ENCODE measurements around the gene CLEC4D.
"Not testable (repeated sequence)": the region's sequence is repeated elsewhere in the genome, so short reads cannot be mapped to it uniquely, and the experiment has no call there.

The CLEC4D gene

GRCh38 chr12:8553088-8553627 is 39.9 kb downstream of the CLEC4D start:
- H3K9me3 ChIP-seq (ENCODE audit: control insufficient read depth, low read length), result no peaks in the 10 kb centered on the region
- no peak overlapping the region for H3K27ac ChIP-seq (ENCODE audit: insufficient read depth, low read length, poor library complexity, severe bottlenecking)
- H3K36me3 ChIP-seq (ENCODE audit: control insufficient read depth, insufficient read depth, low read length), result no peaks in the 10 kb centered on the region
- no peak overlapping the region for H3K4me3 ChIP-seq (ENCODE audit: insufficient read depth, low read depth, low read length, poor library complexity, severe bottlenecking)
- H3K27me3 ChIP-seq (replicated peaks; ENCODE audit: control insufficient read depth, insufficient read depth, low read length, poor library complexity, severe bottlenecking), result no peaks in the 10 kb centered on the region
- no peaks in the 10 kb centered on the region for H3K4me1 ChIP-seq (ENCODE audit: control insufficient read depth, insufficient read depth, low read length, poor library complexity, severe bottlenecking)
- DNase-seq, result no peak

GRCh38 chr12:8554451-8555195 is 41.3 kb downstream of the CLEC4D start:
- Histone ChIP-seq H3K27me3 (replicated peaks; ENCODE audit: control insufficient read depth, insufficient read depth, low read length, poor library complexity, severe bottlenecking) (no peaks in the 10 kb centered on the region), H3K27ac (ENCODE audit: insufficient read depth, low read length, poor library complexity, severe bottlenecking) (no peak overlapping the region), H3K4me3 (ENCODE audit: insufficient read depth, low read depth, low read length, poor library complexity, severe bottlenecking) (no peak overlapping the region), H3K36me3 (ENCODE audit: control insufficient read depth, insufficient read depth, low read length) (no peaks in the 10 kb centered on the region), H3K9me3 (ENCODE audit: control insufficient read depth, low read length) (no peaks in the 10 kb centered on the region), H3K4me1 (ENCODE audit: control insufficient read depth, insufficient read depth, low read length, poor library complexity, severe bottlenecking) (no peaks in the 10 kb centered on the region)
- DNase-seq, result no peak

DNA sequence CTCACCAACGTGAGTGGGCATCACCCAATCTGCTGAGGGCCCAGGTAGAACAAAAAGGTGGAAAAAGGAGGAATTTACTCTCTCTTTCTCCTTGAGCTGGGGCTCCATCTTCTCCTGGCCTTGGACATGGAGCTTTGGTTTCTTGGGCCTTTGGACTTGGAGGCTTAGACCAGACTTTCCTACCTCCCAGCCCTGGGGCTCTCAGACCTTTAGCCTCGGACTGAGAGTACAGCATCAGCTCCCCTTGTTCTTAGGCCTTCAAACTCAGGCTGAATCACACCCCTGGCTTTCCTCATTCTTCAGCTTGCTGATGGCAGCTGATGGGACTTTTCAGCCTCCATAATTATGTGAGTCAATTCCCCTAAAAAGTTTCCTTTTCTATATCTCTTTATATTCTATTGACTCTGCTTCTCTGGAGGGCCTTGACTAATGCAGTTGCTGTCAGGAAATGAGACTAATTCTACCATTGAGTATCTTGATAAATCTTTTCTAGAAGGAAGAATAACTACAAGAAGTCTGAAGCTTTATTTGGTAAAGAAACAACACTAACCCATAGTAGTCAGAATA is 43.3 kb downstream of the CLEC4D start:
- H3K4me1 ChIP-seq (ENCODE audit: control insufficient read depth, insufficient read depth, low read length, poor library complexity, severe bottlenecking), result no peaks in the 10 kb centered on the region
- H3K9me3 ChIP-seq (ENCODE audit: control insufficient read depth, low read length), result no peaks in the 10 kb centered on the region
- no peak for DNase-seq
- no peak overlapping the region for H3K27ac ChIP-seq (ENCODE audit: insufficient read depth, low read length, poor library complexity, severe bottlenecking)
- no peaks in the 10 kb centered on the region for H3K27me3 ChIP-seq (replicated peaks; ENCODE audit: control insufficient read depth, insufficient read depth, low read length, poor library complexity, severe bottlenecking)
- no peaks in the 10 kb centered on the region for H3K36me3 ChIP-seq (ENCODE audit: control insufficient read depth, insufficient read depth, low read length)
- no peak overlapping the region for H3K4me3 ChIP-seq (ENCODE audit: insufficient read depth, low read depth, low read length, poor library complexity, severe bottlenecking)

DNA sequence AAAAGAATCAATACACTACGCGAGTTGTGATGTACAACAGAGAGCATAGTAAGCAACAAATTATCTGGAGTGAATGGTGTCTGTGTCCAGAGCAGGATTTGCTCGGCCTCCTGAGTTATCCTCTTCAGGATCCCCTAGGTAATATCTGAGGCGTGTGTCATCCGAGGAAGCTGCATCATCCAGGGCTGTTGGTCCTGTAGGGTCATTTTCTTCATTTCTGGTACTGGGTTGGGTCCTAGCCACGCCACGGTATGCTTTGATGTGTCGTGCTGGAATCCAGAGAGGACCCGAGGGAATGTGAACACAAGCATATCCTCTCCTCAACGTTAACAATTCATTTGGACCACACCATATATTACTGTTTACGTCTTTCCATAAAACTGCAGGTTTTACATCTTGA is 46.4 kb downstream of the CLEC4D start:
- Histone ChIP-seq H3K27me3 (replicated peaks; ENCODE audit: control insufficient read depth, insufficient read depth, low read length, poor library complexity, severe bottlenecking) (no peaks in the 10 kb centered on the region), H3K9me3 (ENCODE audit: control insufficient read depth, low read length) (peaks cover 4% of the 10 kb centered on the region), H3K36me3 (ENCODE audit: control insufficient read depth, insufficient read depth, low read length) (no peaks in the 10 kb centered on the region), H3K4me1 (ENCODE audit: control insufficient read depth, insufficient read depth, low read length, poor library complexity, severe bottlenecking) (no peaks in the 10 kb centered on the region), H3K27ac (ENCODE audit: insufficient read depth, low read length, poor library complexity, severe bottlenecking) (no peak overlapping the region), H3K4me3 (ENCODE audit: insufficient read depth, low read depth, low read length, poor library complexity, severe bottlenecking) (no peak overlapping the region)
- DNase-seq, result no peak

DNA sequence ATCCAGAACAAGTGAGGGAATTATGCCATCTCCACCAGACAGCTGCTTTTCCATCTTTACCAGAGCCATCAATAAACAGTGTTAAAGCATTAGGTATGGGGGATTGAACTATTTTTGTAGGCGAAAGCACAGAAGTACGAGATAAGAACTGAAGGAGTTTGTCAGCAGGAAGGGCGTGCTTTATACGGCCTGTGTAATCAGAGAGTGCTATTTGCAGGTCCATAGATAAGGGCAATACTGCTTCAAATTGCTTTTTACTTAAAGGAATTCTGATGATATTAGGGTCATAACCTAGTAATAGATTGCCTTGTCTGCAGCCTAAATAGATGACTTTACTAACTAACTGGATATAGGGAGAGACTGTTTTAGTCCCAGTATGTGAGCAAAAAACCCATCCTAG is 47.7 kb downstream of the CLEC4D start:
- Histone ChIP-seq H3K4me1 (ENCODE audit: control insufficient read depth, insufficient read depth, low read length, poor library complexity, severe bottlenecking) (no peaks in the 10 kb centered on the region), H3K9me3 (ENCODE audit: control insufficient read depth, low read length) (peaks cover 4% of the 10 kb centered on the region), H3K27me3 (replicated peaks; ENCODE audit: control insufficient read depth, insufficient read depth, low read length, poor library complexity, severe bottlenecking) (no peaks in the 10 kb centered on the region), H3K36me3 (ENCODE audit: control insufficient read depth, insufficient read depth, low read length) (no peaks in the 10 kb centered on the region), H3K27ac (ENCODE audit: insufficient read depth, low read length, poor library complexity, severe bottlenecking) (no peak overlapping the region), H3K4me3 (ENCODE audit: insufficient read depth, low read depth, low read length, poor library complexity, severe bottlenecking) (no peak overlapping the region)
- DNase-seq, result no peak

DNA sequence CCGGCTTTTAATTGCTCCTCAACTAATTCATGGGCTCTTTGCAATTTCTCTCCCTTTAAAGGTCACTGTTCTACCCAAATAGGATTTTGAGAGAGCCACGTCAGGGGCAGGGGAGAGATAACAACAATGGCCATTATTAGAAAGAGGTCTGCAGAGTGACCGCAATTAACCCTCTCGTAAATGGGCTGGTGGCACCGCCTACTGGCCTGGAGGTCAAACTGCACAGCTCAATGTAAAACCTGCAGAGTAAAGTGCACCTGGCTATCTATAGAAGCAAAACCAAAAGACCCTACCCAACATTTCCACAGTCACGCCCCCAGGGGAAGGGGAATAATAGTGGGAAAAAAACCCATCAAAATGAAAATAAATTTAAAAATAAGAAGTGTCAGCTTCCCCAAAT is 49.0 kb downstream of the CLEC4D start:
- DNase-seq, result no peak
- no peak overlapping the region for H3K27ac ChIP-seq (ENCODE audit: insufficient read depth, low read length, poor library complexity, severe bottlenecking)
- H3K9me3 ChIP-seq (ENCODE audit: control insufficient read depth, low read length), result peaks cover 4% of the 10 kb centered on the region
- H3K4me1 ChIP-seq (ENCODE audit: control insufficient read depth, insufficient read depth, low read length, poor library complexity, severe bottlenecking), result no peaks in the 10 kb centered on the region
- no peaks in the 10 kb centered on the region for H3K27me3 ChIP-seq (replicated peaks; ENCODE audit: control insufficient read depth, insufficient read depth, low read length, poor library complexity, severe bottlenecking)
- H3K36me3 ChIP-seq (ENCODE audit: control insufficient read depth, insufficient read depth, low read length), result no peaks in the 10 kb centered on the region
- H3K4me3 ChIP-seq (ENCODE audit: insufficient read depth, low read depth, low read length, poor library complexity, severe bottlenecking), result no peak overlapping the region

- no peaks in the 10 kb centered on the region for H3K4me1 ChIP-seq (ENCODE audit: control insufficient read depth, insufficient read depth, low read length, poor library complexity, severe bottlenecking)
- no peak overlapping the region for H3K4me3 ChIP-seq (ENCODE audit: insufficient read depth, low read depth, low read length, poor library complexity, severe bottlenecking)
- no peak overlapping the region for H3K27ac ChIP-seq (ENCODE audit: insufficient read depth, low read length, poor library complexity, severe bottlenecking)
- H3K27me3 ChIP-seq (replicated peaks; ENCODE audit: control insufficient read depth, insufficient read depth, low read length, poor library complexity, severe bottlenecking), result no peaks in the 10 kb centered on the region
- no peak for DNase-seq
- H3K9me3 ChIP-seq (ENCODE audit: control insufficient read depth, low read length), result peaks cover 4% of the 10 kb centered on the region
- H3K36me3 ChIP-seq (ENCODE audit: control insufficient read depth, insufficient read depth, low read length), result no peaks in the 10 kb centered on the region
These were observed 50.1 kb downstream of the CLEC4D start for GRCh38 chr12:8563356-8563755.

- H3K27me3 ChIP-seq (replicated peaks; ENCODE audit: control insufficient read depth, insufficient read depth, low read length, poor library complexity, severe bottlenecking), result no peaks in the 10 kb centered on the region
- no peak overlapping the region for H3K27ac ChIP-seq (ENCODE audit: insufficient read depth, low read length, poor library complexity, severe bottlenecking)
- peaks cover 4% of the 10 kb centered on the region for H3K9me3 ChIP-seq (ENCODE audit: control insufficient read depth, low read length)
- no peak for DNase-seq
- H3K4me1 ChIP-seq (ENCODE audit: control insufficient read depth, insufficient read depth, low read length, poor library complexity, severe bottlenecking), result no peaks in the 10 kb centered on the region
- no peaks in the 10 kb centered on the region for H3K36me3 ChIP-seq (ENCODE audit: control insufficient read depth, insufficient read depth, low read length)
- H3K4me3 ChIP-seq (ENCODE audit: insufficient read depth, low read depth, low read length, poor library complexity, severe bottlenecking), result no peak overlapping the region
These were observed 51.4 kb downstream of the CLEC4D start for GRCh38 chr12:8564656-8565055.

- not testable (repeated sequence) for H3K4me1 ChIP-seq (ENCODE audit: control insufficient read depth, insufficient read depth, low read length, poor library complexity, severe bottlenecking); H3K27me3 ChIP-seq (replicated peaks; ENCODE audit: control insufficient read depth, insufficient read depth, low read length, poor library complexity, severe bottlenecking); DNase-seq; H3K9me3 ChIP-seq (ENCODE audit: control insufficient read depth, low read length); H3K4me3 ChIP-seq (ENCODE audit: insufficient read depth, low read depth, low read length, poor library complexity, severe bottlenecking); H3K27ac ChIP-seq (ENCODE audit: insufficient read depth, low read length, poor library complexity, severe bottlenecking); H3K36me3 ChIP-seq (ENCODE audit: control insufficient read depth, insufficient read depth, low read length)
These were observed 52.7 kb downstream of the CLEC4D start for GRCh38 chr12:8566052-8566451.

GRCh38 chr12:8566525-8566924 is 53.2 kb downstream of the CLEC4D start:
- DNase-seq, result no peak
- Histone ChIP-seq H3K4me3 (ENCODE audit: insufficient read depth, low read depth, low read length, poor library complexity, severe bottlenecking) (no peak overlapping the region), H3K4me1 (ENCODE audit: control insufficient read depth, insufficient read depth, low read length, poor library complexity, severe bottlenecking) (no peaks in the 10 kb centered on the region), H3K27me3 (replicated peaks; ENCODE audit: control insufficient read depth, insufficient read depth, low read length, poor library complexity, severe bottlenecking) (no peaks in the 10 kb centered on the region), H3K9me3 (ENCODE audit: control insufficient read depth, low read length) (peaks cover 4% of the 10 kb centered on the region), H3K27ac (ENCODE audit: insufficient read depth, low read length, poor library complexity, severe bottlenecking) (no peak overlapping the region), H3K36me3 (ENCODE audit: control insufficient read depth, insufficient read depth, low read length) (no peaks in the 10 kb centered on the region)

Measured in effector memory CD4-positive, alpha-beta T cell (primary cell).